ENCODE results near the gene COMMD3. TPM values are rescaled to one million over a fixed set of nuclear protein-coding genes. Genes with fewer than 3 reads are reported as not detected.

The COMMD3 gene
- total RNA-seq, 1 experiment from 2014 or later: 35.6 TPM

GRCh38 chr10:22369434-22370072, 53.4 kb downstream of the COMMD3 start:
- in situ Hi-C loops (cut with HindIII; ENCODE audit: low pct_unique_long_range_greater_than_20kb, low sequenced_read_pairs): no loop called here

More at GRCh38 chr10:22369434-22370072, 53.4 kb downstream of the COMMD3 start:
- TF ChIP-seq CTCF (IDR thresholded peaks at IDR 0.05) (no peak), SIN3A (IDR thresholded peaks at IDR 0.05; ENCODE audit: borderline replicate concordance, insufficient read depth, low read depth, low read length) (no peak), TCF7L2 (IDR thresholded peaks at IDR 0.05; ENCODE audit: low read depth, low read length) (no peak), REST (IDR thresholded peaks at IDR 0.05; ENCODE audit: insufficient read depth in 1 of 2, low read depth in 2 of 2, low read length in 1 of 2) (no peak), POLR2AphosphoS5 (IDR thresholded peaks at IDR 0.05; ENCODE audit: low read depth, low read length) (no peak)
- no peak overlapping the region for H3K4me3 ChIP-seq (ENCODE audit: low read depth in 2 of 2, low read length in 2 of 2)
- H3K27ac ChIP-seq (ENCODE audit: low read length): no peak overlapping the region
- BruUV-seq (replicated peaks): no TSS peak
- CTCF ChIA-PET: no interaction called here
- no peaks in the 10 kb centered on the region for H3K27me3 ChIP-seq (ENCODE audit: control insufficient read depth, insufficient read depth, low read length)
- ATAC-seq (no peak), DNase-seq (ENCODE audit: low read depth, low spot score) (peak; percentile 8)
- H3K36me3 ChIP-seq (ENCODE audit: control insufficient read depth, insufficient read depth, low read length): no peaks in the 10 kb centered on the region
- intact Hi-C loops (cut with micrococcal nuclease; ENCODE audit: unreplicated experiment): no loop called here
- no peaks in the 10 kb centered on the region for H3K9me3 ChIP-seq (ENCODE audit: control insufficient read depth, insufficient read depth, low read depth, low read length)
- POLR2A ChIA-PET: no interaction called here
- H3K4me1 ChIP-seq (ENCODE audit: control insufficient read depth, insufficient read depth, low read length): no peaks in the 10 kb centered on the region

Other genes with a start within 250 kb of the COMMD3 start
- gene EBLN1, start 98.4 kb upstream of the COMMD3 start, total RNA-seq (2021; ENCODE audit: unreplicated experiment): not detected
- gene BMI1, start 4.7 kb downstream of the COMMD3 start, total RNA-seq (2021; ENCODE audit: unreplicated experiment): 55.1 TPM
- gene SPAG6, start 29.1 kb downstream of the COMMD3 start, total RNA-seq (2021; ENCODE audit: unreplicated experiment): not detected